Smooth muscle cell (in vitro differentiated cells): ENCODE results near the gene FBXL7. TPM values are rescaled to one million over a fixed set of nuclear protein-coding genes. Genes with fewer than 3 reads are reported as not detected.

Experiments used
- DNase-seq: peaks from one replicate; lab custom pipeline; 2025; ENCODE audit not compliant: unreplicated experiment; lab: John Stamatoyannopoulos, UW
- H2AFZ ChIP-seq: fragments of 200-600 bp; sonication (generic); 2 replicates; pipeline ENCODE4 v1.6.0; 2016; ENCODE audit warnings: antibody characterized with exemption, low read depth, mild to moderate bottlenecking
- H3F3A ChIP-seq: fragments of 200-600 bp; sonication (generic); 2 replicates; pipeline ENCODE4 v1.6.0; 2017; ENCODE audit warnings: antibody characterized with exemption, low read depth
- H3K27ac ChIP-seq: fragments of 200-600 bp; sonication (generic); 2 replicates; pipeline ENCODE4 v1.5.1; 2016; ENCODE audit warnings: low read depth, mild to moderate bottlenecking
- H3K27me3 ChIP-seq: fragments of 200-600 bp; sonication (generic); 2 replicates; pipeline ENCODE4 v1.6.1; 2016; ENCODE audit warnings: low read depth, mild to moderate bottlenecking
- H3K36me3 ChIP-seq: fragments of 200-600 bp; sonication (generic); 2 replicates; pipeline ENCODE4 v1.5.1; 2016; ENCODE audit warnings: low read depth
- H3K4me1 ChIP-seq: fragments of 200-600 bp; sonication (generic); 2 replicates; pipeline ENCODE4 v1.5.1; 2016; ENCODE audit warnings: low read depth
- H3K4me2 ChIP-seq: fragments of 200-600 bp; sonication (generic); 2 replicates; pipeline ENCODE4 v1.6.0; 2016; ENCODE audit warnings: mild to moderate bottlenecking
- H3K4me3 ChIP-seq: fragments of 200-600 bp; sonication (generic); 2 replicates; pipeline ENCODE4 v1.5.1; 2016; ENCODE audit warnings: mild to moderate bottlenecking
- H3K79me2 ChIP-seq: fragments of 200-600 bp; sonication (generic); 2 replicates; pipeline ENCODE4 v1.6.0; 2016; ENCODE audit warnings: low read depth, mild to moderate bottlenecking
- H3K9ac ChIP-seq: fragments of 200-600 bp; sonication (generic); 2 replicates; pipeline ENCODE4 v1.6.0; 2016; ENCODE audit warnings: low read depth
- H3K9me3 ChIP-seq: fragments of 200-600 bp; sonication (generic); replicated peaks from 2 replicates; pipeline ENCODE4 v1.5.1; 2016; ENCODE audit warnings: low read depth
- H4K20me1 ChIP-seq: fragments of 200-600 bp; sonication (generic); 2 replicates; pipeline ENCODE4 v1.6.0; 2016; ENCODE audit warnings: low read depth
- WGBS: methylation state at CpG from one replicate; pipeline ENCODE4 v1.1.7; 2016; ENCODE audit warnings: low lambda C conversion rate; 5-methylcytosine and 5-hydroxymethylcytosine counted together
- polyA plus RNA-seq: library from polyadenylated mRNA; unstranded; fragments of >200 nt; fragmentation: Nextera tagmentation; extraction: Ambion mirVana; gene quantifications from 2 replicates; pipeline ENCODE4 v1.2.1, GENCODE V29; 2016
- total RNA-seq: library from RNA; depleted of rRNA; stranded (reverse); fragments of >200 nt; gene quantifications from 2 replicates; pipeline ENCODE4 v1.2.3, GENCODE V29; 2014
- TF ChIP-seq, protein P1 (sequence below): fragments of 200-600 bp; sonication (generic); IDR thresholded peaks from 2 replicates; pipeline ENCODE4 v1.5.1; 2017; ENCODE audit warnings: borderline replicate concordance, mild to moderate bottlenecking, antibody characterized with exemption; ENCODE audit not compliant: insufficient read depth, poor library complexity, severe bottlenecking

Gene FBXL7
- total and polyA plus RNA-seq, 2 experiments from 2014 or later, result 20.2 to 21.0 TPM

- Histone ChIP-seq H3K4me3 (no peak overlapping the region), H3K9ac (no peak overlapping the region), H3K27ac (no peak overlapping the region), H3K79me2 (peaks cover 5% of the 10 kb centered on the region), H3F3A (no peaks in the 10 kb centered on the region), H3K36me3 (peaks cover 3% of the 10 kb centered on the region), H4K20me1 (peaks cover 37% of the 10 kb centered on the region), H3K4me1 (no peaks in the 10 kb centered on the region), H3K4me2 (no peak overlapping the region), H2AFZ (no peak overlapping the region), H3K9me3 (no peaks in the 10 kb centered on the region), H3K27me3 (no peaks in the 10 kb centered on the region)
- TF ChIP-seq, protein P1, sequence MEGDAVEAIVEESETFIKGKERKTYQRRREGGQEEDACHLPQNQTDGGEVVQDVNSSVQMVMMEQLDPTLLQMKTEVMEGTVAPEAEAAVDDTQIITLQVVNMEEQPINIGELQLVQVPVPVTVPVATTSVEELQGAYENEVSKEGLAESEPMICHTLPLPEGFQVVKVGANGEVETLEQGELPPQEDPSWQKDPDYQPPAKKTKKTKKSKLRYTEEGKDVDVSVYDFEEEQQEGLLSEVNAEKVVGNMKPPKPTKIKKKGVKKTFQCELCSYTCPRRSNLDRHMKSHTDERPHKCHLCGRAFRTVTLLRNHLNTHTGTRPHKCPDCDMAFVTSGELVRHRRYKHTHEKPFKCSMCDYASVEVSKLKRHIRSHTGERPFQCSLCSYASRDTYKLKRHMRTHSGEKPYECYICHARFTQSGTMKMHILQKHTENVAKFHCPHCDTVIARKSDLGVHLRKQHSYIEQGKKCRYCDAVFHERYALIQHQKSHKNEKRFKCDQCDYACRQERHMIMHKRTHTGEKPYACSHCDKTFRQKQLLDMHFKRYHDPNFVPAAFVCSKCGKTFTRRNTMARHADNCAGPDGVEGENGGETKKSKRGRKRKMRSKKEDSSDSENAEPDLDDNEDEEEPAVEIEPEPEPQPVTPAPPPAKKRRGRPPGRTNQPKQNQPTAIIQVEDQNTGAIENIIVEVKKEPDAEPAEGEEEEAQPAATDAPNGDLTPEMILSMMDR, result no peak
- DNase-seq, result no peak
- WGBS, result 100% methylated on average over 2 of the region's 2 CpGs
Observed at GRCh38 chr5:15585128-15585527, 85.1 kb downstream of the FBXL7 start.

- Histone ChIP-seq H2AFZ (no peak overlapping the region), H3K27ac (no peak overlapping the region), H3K4me2 (no peak overlapping the region), H3K4me3 (no peak overlapping the region), H3F3A (no peaks in the 10 kb centered on the region), H3K36me3 (peaks cover 3% of the 10 kb centered on the region), H3K9ac (no peak overlapping the region), H3K79me2 (peaks cover 8% of the 10 kb centered on the region), H3K9me3 (no peaks in the 10 kb centered on the region), H3K27me3 (no peaks in the 10 kb centered on the region), H4K20me1 (peaks cover 40% of the 10 kb centered on the region), H3K4me1 (no peaks in the 10 kb centered on the region)
- DNase-seq, result no peak
- WGBS, result 67% methylated on average over 1 of the region's 1 CpG
- TF ChIP-seq, protein P1, result no peak
Observed at GRCh38 chr5:15585841-15586591, 86.0 kb downstream of the FBXL7 start.

- TF ChIP-seq, protein P1, result no peak
- Histone ChIP-seq H3K79me2 (peaks cover 8% of the 10 kb centered on the region), H3K4me2 (no peak overlapping the region), H3F3A (no peaks in the 10 kb centered on the region), H3K4me3 (no peak overlapping the region), H3K27ac (no peak overlapping the region), H3K36me3 (peaks cover 3% of the 10 kb centered on the region), H2AFZ (no peak overlapping the region), H3K9ac (no peak overlapping the region), H3K27me3 (no peaks in the 10 kb centered on the region), H3K9me3 (no peaks in the 10 kb centered on the region), H3K4me1 (no peaks in the 10 kb centered on the region), H4K20me1 (peaks cover 46% of the 10 kb centered on the region)
- DNase-seq, result no peak
Observed at GRCh38 chr5:15587916-15588315, 87.9 kb downstream of the FBXL7 start.

- H2AFZ ChIP-seq, result no peak overlapping the region
- no peaks in the 10 kb centered on the region for H3K36me3 ChIP-seq
- DNase-seq, result no peak
- no peak overlapping the region for H3K4me3 ChIP-seq
- H3K4me1 ChIP-seq, result no peaks in the 10 kb centered on the region
- no peaks in the 10 kb centered on the region for H3F3A ChIP-seq
- H3K79me2 ChIP-seq, result peaks cover 13% of the 10 kb centered on the region
- H3K9me3 ChIP-seq, result no peaks in the 10 kb centered on the region
- H3K27ac ChIP-seq, result no peak overlapping the region
- H4K20me1 ChIP-seq, result peaks cover 84% of the 10 kb centered on the region
- H3K4me2 ChIP-seq, result no peak overlapping the region
- H3K9ac ChIP-seq, result no peak overlapping the region
- TF ChIP-seq, protein P1, result no peak
- no peaks in the 10 kb centered on the region for H3K27me3 ChIP-seq
- 50% methylated on average over 4 of the region's 4 CpGs for WGBS
Observed at GRCh38 chr5:15592728-15593127, 92.7 kb downstream of the FBXL7 start.
